Stimulated activated CD8-positive, alpha-beta memory T cell treated with anti-CD3 and anti-CD28 coated beads, Interleukin-15, amount 100 ng/mL, for 4 hours (primary cell): Measurements from ENCODE around the gene VAC14.
A peak's percentile ranks its signal among the peaks of the same experiment; 100 is the strongest.
"Not testable (repeated sequence)": the region's sequence is repeated elsewhere in the genome, so short reads cannot be mapped to it uniquely, and the experiment has no call there.

Experiments
- DNase-seq, 2 donors: peaks; one replicate each; pipeline ENCODE4 v3.0.0-alpha.2; 2020; ENCODE audit warnings: low read depth in 2 of 2

VAC14 gene

GRCh38 chr16:70744366-70744765, 56.6 kb downstream of the VAC14 start:
- DNase-seq: no peak

DNA sequence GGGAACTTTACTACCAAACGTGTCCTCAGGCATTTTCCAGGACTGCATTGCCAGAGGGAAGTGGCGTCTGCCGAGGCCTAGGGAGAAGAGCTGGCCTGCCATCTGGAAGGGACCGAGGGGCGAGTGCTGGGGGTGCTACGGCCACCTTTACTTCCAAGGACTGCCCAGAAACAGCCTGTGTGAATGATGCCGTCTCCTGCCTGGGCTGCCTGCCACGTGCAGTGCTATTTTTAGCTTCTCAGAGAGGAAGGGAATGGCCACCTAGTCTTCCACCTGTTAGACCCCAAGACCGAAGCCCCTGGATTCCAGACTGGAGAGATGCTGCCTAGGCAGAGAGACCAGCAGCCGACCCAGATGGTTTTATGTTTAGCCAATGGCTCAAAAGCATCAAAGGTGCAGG, 57.2 kb downstream of the VAC14 start:
- DNase-seq: no peak

GRCh38 chr16:70742967-70743366, 58.0 kb downstream of the VAC14 start:
- DNase-seq: not testable (repeated sequence)

DNA sequence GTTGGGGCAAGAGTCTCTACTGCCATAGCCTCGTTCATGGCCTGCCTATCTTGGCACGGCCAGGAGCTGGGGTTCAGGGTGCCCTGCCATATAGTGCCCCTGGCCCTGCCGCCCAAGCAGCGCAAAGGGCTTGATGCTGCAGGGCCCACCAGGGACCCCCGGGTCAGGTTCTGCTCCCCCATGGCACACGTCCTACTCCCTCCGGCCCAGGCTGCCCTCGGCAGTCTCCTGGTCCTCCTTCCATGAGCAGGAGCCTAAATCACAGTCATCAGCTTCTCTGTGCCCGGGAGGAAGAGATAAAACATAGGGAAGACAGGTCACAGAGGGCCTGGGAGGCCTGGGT, 59.2 kb downstream of the VAC14 start:
- no peak for DNase-seq

DNA sequence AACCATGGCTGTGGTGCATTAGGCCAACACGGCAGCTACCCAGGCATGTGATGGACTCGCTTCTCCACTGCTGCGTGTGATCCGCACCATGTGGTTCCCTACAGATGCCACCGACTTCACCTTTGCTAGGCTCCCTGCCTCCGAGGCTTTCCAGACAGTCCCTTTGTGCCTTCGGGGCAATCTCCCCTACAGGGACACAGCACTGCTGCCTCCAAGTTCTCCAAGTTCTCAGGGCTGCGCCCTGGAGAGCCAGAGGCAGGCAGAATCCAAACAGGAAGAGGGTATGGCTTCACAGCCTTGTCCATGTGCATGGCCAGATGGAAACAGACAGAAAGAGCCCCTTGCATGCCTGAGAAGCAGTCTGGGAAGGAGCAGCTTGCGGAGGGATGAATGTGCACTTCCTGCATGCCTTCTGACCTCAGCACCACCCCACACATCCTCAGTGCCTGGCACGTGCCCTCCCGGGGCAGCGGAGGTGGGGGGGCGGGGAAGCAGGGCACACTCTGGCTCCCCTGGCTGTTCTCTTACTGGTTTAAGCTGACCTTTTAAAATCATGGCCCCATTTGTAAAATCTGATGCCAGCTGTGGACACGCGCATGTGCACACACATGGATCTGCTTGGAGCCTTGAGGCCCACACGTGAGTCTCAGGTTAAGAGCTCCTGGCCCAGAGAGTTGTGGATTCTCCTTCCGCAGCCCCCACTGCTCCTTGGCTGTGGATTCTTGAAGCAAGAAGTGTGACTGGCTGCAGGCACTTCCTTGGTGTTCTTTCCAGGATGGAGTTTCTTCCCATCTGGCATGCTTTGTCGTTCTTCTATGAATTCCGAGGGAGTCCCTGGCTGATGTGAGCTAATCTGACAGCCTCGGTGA, 59.8 kb downstream of the VAC14 start:
- no peak for DNase-seq

- no peak for DNase-seq
Measured at GRCh38 chr16:70740174-70740913, 60.6 kb downstream of the VAC14 start.

GRCh38 chr16:70739389-70739788, 61.6 kb downstream of the VAC14 start:
- no peak for DNase-seq

DNA sequence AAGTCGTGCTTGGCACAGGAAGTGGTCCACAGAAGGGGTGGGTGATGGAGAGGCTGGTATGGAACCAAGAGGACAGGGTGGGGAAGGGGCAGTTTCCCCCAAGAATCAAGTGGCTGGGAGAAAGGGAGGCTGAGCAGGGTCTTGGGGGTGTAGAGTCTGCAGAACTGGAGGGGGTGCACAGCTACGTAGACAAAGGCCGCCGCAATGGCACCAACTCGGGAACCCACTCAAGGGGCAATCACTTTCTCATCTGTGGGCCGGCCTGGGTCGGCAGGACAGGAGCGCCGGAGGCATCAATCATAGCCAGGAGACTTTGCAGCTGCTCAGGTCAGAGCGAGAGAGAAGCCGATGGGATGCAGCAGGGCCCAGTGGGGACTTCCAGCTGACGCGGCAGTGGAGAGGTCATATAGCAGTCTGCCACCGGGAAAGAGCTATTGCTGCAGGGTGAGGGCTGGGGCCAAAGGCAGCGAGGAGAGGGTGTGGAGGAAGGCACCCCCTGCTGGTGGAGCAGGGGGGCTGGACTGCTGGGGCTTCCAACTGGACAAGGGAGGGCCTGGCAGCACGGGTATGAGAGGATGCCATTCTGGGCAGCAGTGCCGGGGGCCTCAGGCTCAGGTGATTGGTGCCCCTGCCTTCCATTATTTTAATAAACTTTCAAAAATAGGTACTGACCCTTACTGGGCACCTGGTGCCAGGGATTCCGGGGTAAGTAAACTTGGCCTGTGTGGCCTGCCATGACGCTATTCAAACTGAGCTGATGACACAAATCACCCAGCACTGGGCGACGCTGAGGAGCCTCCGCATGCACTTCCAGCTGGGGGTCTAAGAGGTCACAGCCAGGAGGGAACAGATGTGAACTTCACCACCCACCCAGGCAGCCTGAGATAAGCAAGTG, 62.6 kb downstream of the VAC14 start:
- DNase-seq: no peak

GRCh38 chr16:70737377-70738082, 63.4 kb downstream of the VAC14 start:
- DNase-seq: peak; percentile 20 to 32

GRCh38 chr16:70736465-70737376, 64.2 kb downstream of the VAC14 start:
- no peak for DNase-seq

DNA sequence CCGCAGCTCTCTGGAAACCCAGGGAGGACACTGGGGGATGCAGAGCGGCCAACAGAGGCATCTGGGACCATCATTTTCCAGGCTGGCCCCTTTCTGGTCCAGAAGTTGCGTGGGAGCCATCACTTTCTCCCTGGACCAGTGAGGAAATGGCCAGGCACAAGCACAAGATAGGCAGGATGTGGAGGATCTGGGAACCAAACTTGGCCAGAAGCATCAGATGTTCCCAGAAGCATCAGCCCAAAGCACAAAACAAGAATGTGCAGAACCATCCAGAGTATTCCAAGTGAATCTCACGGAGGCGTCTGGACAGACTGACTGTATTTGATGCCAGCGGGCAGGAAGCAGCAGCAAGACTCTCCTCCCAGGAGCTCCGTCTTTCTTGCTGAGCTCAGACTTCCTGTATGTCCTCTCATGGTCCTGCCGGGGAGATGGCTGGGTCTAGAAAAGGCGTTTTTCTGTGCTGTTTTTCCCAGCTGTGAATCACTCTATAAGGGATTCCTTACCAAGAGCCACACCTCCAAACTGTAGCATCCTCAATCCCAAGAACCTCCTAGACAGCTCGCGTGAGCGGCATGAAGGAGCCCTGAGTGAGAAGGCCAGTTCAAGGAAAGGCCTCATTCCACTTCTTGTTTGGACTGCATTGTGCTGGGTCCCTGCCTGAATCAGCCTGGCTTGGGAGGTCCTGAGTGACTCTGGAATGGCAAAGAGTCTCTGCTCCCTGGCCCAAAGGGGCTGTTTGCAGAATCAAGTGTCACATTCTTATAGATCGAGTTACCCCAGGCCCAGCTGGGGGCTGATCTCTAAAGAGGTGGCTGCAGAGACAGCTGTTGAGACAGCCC, 65.6 kb downstream of the VAC14 start:
- no peak for DNase-seq

- DNase-seq: no peak
Measured at GRCh38 chr16:70734522-70735095, 66.3 kb downstream of the VAC14 start.

DNA sequence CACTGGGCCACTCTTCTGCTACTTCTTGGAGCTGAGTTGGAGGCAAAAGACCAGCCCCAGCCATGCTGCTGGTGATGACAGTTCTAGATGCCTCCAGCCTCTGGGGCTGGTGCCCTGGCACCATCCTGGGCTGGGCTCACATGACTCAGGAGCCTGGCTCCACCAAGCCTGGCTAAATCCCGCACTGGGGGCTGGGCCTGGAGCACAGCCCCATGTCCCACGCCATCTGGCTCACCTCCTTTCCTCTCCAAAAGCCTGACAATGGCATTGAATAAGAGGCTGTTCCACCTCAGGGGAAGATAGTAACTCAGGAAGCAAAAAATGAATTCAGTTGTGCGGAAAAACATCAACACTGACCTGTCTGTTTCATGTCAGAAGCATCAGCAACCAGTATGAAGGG, 70.0 kb downstream of the VAC14 start:
- no peak for DNase-seq

DNA sequence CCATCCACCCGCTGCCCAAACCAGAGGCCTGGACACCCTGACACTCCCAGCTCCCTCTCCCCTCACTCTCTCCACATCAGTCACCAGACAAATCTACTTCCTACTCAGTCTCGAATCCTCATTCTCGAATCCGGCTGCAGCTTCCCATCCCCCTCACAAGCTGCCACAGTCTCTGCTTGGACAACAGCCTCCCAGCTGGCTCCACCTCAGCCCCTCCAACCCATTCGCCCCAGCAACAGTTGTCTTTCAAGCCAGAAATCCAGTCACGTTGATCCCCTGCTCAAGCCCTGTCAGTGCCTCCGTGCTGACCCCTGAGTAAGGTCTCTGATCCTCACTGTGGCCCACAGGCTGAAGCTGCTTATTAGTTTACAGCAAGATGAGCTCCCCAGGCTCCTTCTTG, 70.9 kb downstream of the VAC14 start:
- no peak for DNase-seq

- no peak for DNase-seq
Measured at GRCh38 chr16:70729292-70729691, 71.7 kb downstream of the VAC14 start.

DNA sequence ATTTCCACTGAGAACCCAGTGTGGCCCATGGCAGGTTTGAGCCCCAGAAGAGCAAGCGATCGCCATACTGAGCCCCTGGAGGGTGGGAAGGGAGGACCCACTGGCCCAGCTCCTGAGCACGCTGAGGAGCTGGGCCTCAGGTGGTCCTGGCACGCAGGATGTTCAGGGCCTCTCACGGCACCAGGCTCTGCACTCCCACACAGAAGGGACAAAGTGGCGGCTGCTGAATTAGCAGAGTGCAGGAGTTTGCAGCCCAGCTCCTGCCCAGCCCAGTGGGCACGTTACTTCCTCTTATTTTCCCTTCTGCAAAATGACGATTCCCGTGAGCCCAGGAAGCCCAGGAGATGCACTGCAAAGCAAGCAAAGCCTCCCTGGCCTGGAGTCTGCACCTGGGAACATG, 72.8 kb downstream of the VAC14 start:
- DNase-seq: no peak

- DNase-seq: no peak
Measured at GRCh38 chr16:70726892-70727361, 74.0 kb downstream of the VAC14 start.

GRCh38 chr16:70725912-70726828, 74.8 kb downstream of the VAC14 start:
- DNase-seq: no peak
